ENCODE data around the gene EXTL2. TPM values are rescaled to one million over a fixed set of nuclear protein-coding genes. Genes with fewer than 3 reads are reported as not detected.

Gene EXTL2
- total and polyA plus RNA-seq, 10 of the 15 experiments (the other 5 are each of a cell fraction or from before 2014, with no cell fraction given), result 10.2 to 51.1 (median 16.2) TPM

- no peaks in the 10 kb centered on the region for H3K4me1 ChIP-seq (ENCODE audit: control insufficient read depth, insufficient read depth, low read length)
- POLR2A ChIA-PET, result interaction anchor here (1.3 kb wide), 1 partner anchor 9 kb away, joined by 4 read pairs; no protein-coding TSS in a partner anchor
- RAD21 ChIA-PET (ENCODE audit: unreplicated experiment), result no interaction called here
- no TSS peak for BruUV-seq (replicated peaks)
- H3K4me3 ChIP-seq, result no peak overlapping the region
- in situ Hi-C loops (cut with MboI), result no loop called here
- intact Hi-C loops (cut with micrococcal nuclease; ENCODE audit: unreplicated experiment), result no loop called here
- H3K9me3 ChIP-seq (replicated peaks; ENCODE audit: control insufficient read depth, insufficient read depth, low read length), result no peaks in the 10 kb centered on the region; the same call in 1 of the 3 replicates
- H3K27ac ChIP-seq (ENCODE audit: control insufficient read depth, insufficient read depth), result no peak overlapping the region
- no peaks in the 10 kb centered on the region for H4K20me1 ChIP-seq (ENCODE audit: control insufficient read depth, insufficient read depth)
- FAIRE-seq, result no peak
- WGBS (ENCODE audit: insufficient coverage, insufficient replicate concordance, low lambda C conversion rate, missing lambda C conversion rate), result 100% methylated on average over 1 of the region's 1 CpG
- H3K36me3 ChIP-seq (ENCODE audit: control insufficient read depth in 2 of 2, insufficient read depth in 2 of 2, low read length in 1 of 2), result peaks cover 3 to 23% of the 10 kb centered on the region in 2 experiments
- H3K27me3 ChIP-seq (replicated peaks in 1 of 2; ENCODE audit: control insufficient read depth in 2 of 2, insufficient read depth in 2 of 2, low read length in 1 of 2), result no peaks in the 10 kb centered on the region
- TF ChIP-seq RELB (IDR thresholded peaks at IDR 0.05; ENCODE audit: low read depth) (no peak), STAT1 (conservative IDR thresholded peaks at IDR 0.05) (no peak), SPI1 (IDR thresholded peaks at IDR 0.05; ENCODE audit: borderline replicate concordance, insufficient read depth, low read depth, low read length) (no peak), E2F4 (IDR thresholded peaks at IDR 0.05; ENCODE audit: low read depth, low read length) (no peak), SREBF1 (IDR thresholded peaks at IDR 0.05; ENCODE audit: low read length) (no peak), HCFC1 (IDR thresholded peaks at IDR 0.05; ENCODE audit: low read length) (no peak), CREM (IDR thresholded peaks at IDR 0.05; ENCODE audit: low read depth) (no peak), SMARCA5 (IDR thresholded peaks at IDR 0.05) (no peak), NFIC (IDR thresholded peaks at IDR 0.05; ENCODE audit: low read depth, low read length) (no peak), ZBTB4 (CRISPR knock-in tag; IDR thresholded peaks at IDR 0.05) (no peak), CBX3 (IDR thresholded peaks at IDR 0.05; ENCODE audit: borderline replicate concordance, low read depth) (no peak), PML (IDR thresholded peaks at IDR 0.05; ENCODE audit: low read length) (no peak)
- ATAC-seq, result no peak
- H3K4me2 ChIP-seq (ENCODE audit: control insufficient read depth, insufficient read depth), result no peak overlapping the region
- no peak for DNase-seq (ENCODE audit: low read depth, low spot score)
- no peak overlapping the region for H2AFZ ChIP-seq (ENCODE audit: control insufficient read depth, low read depth, low read length)
- H3K79me2 ChIP-seq (ENCODE audit: control insufficient read depth, insufficient read depth, low read length), result peaks cover 10% of the 10 kb centered on the region
- SMC1A ChIA-PET (ENCODE audit: uncharacterized antibody, unreplicated experiment), result interaction anchor here (1.3 kb wide), 1 partner anchor 15 kb away, joined by 3 read pairs; no protein-coding TSS in a partner anchor
- CTCF ChIA-PET, result interaction anchor here (1.0 to 1.3 kb wide), 2 partner anchors 385 to 535 kb away, joined by 3 to 4 read pairs; no protein-coding TSS in a partner anchor
- no peak overlapping the region for H3K9ac ChIP-seq (ENCODE audit: control insufficient read depth, insufficient read depth, low read length)
These were observed 9.1 kb upstream of the EXTL2 start for GRCh38 chr1:100903777-100904176.
